SH-SY5Y (cell line): ENCODE data around the gene CCDC184.

ENCODE experiments used
- GATA2 ChIP-seq: IDR thresholded peaks from 2 replicates; pipeline ENCODE4 v1.6.1; 2011; ENCODE audit warnings: mild to moderate bottlenecking, low read depth, low read length
- GATA3 ChIP-seq: IDR thresholded peaks from 2 replicates; pipeline ENCODE4 v1.6.1; 2011; ENCODE audit warnings: low read depth, mild to moderate bottlenecking, low read length, moderate library complexity

GRCh38 chr12:48163150-48163747 lies 20.2 kb upstream of the CCDC184 start:
- TF ChIP-seq GATA3 (no peak), GATA2 (no peak)
